Activated CD4-positive, alpha-beta T cell treated with anti-CD3 and anti-CD28 coated beads, Interleukin-2, amount 10 ng/mL, durations not matched to agents 7 days and 5 days (primary cell): Measurements from ENCODE around the gene CAMSAP1. TPM values are rescaled to one million over a fixed set of nuclear protein-coding genes. Genes with fewer than 3 reads are reported as not detected.

ENCODE experiments used
- CTCF ChIA-PET: fragments of 350-600 bp; sonication (Branson Sonifier 250); formaldehyde crosslinking; loops from one replicate; lab custom pipeline; 2021; ENCODE audit warnings: antibody characterized with exemption; lab: Charles Lee
- POLR2A ChIA-PET: fragments of 350-600 bp; sonication (Branson Sonifier 250); formaldehyde crosslinking; loops from one replicate; lab custom pipeline; 2021; ENCODE audit warnings: antibody characterized with exemption; lab: Charles Lee
- DNase-seq: peaks from one replicate; pipeline ENCODE4 v3.0.0-alpha.2; 2020
- H3K27ac Mint-ChIP-seq: one replicate; pipeline ENCODE4 v1.8.0; 2021; ENCODE audit warnings: mild to moderate bottlenecking, moderate library complexity, mixed read lengths
- H3K27me3 Mint-ChIP-seq: one replicate; pipeline ENCODE4 v1.8.0; 2021; ENCODE audit warnings: mixed read lengths
- H3K36me3 Mint-ChIP-seq: one replicate; pipeline ENCODE4 v1.8.0; 2021; ENCODE audit warnings: low read depth, mixed read lengths
- H3K4me1 Mint-ChIP-seq: one replicate; pipeline ENCODE4 v1.8.0; 2021; ENCODE audit warnings: mixed read lengths
- H3K4me3 Mint-ChIP-seq: one replicate; pipeline ENCODE4 v1.8.0; 2021; ENCODE audit warnings: mild to moderate bottlenecking, moderate library complexity, mixed read lengths
- H3K9me3 Mint-ChIP-seq: one replicate; pipeline ENCODE4 v1.8.0; 2021; ENCODE audit warnings: mixed read lengths
- total RNA-seq, 2 experiments: library from RNA; stranded (reverse); gene quantifications; one replicate each; pipeline ENCODE4 v1.2.3, GENCODE V29; 2021

CAMSAP1 gene
- total RNA-seq, 2 experiments from 2014 or later = 20.4 to 22.7 TPM

GRCh38 chr9:135794361-135794885 lies 112.9 kb downstream of the CAMSAP1 start:
- Mint-ChIP-seq H3K36me3 (no peaks in the 10 kb centered on the region), H3K4me3 (no peak overlapping the region), H3K4me1 (no peaks in the 10 kb centered on the region), H3K9me3 (no peaks in the 10 kb centered on the region), H3K27me3 (no peaks in the 10 kb centered on the region), H3K27ac (no peak overlapping the region)
- DNase-seq = no peak
- POLR2A ChIA-PET = no interaction called here
- CTCF ChIA-PET = no interaction called here

GRCh38 chr9:135794057-135794335 lies 113.3 kb downstream of the CAMSAP1 start:
- Mint-ChIP-seq H3K4me1 (no peaks in the 10 kb centered on the region), H3K4me3 (no peak overlapping the region), H3K27me3 (no peaks in the 10 kb centered on the region), H3K9me3 (no peaks in the 10 kb centered on the region), H3K36me3 (no peaks in the 10 kb centered on the region), H3K27ac (no peak overlapping the region)
- DNase-seq = no peak
- POLR2A ChIA-PET = no interaction called here
- CTCF ChIA-PET = no interaction called here

- ChIA-PET POLR2A (no interaction called here), CTCF (no interaction called here)
- H3K4me1 Mint-ChIP-seq = no peaks in the 10 kb centered on the region
- no peaks in the 10 kb centered on the region for H3K36me3 Mint-ChIP-seq
- DNase-seq = no peak
- H3K27ac Mint-ChIP-seq = no peak overlapping the region
- no peaks in the 10 kb centered on the region for H3K27me3 Mint-ChIP-seq
- no peaks in the 10 kb centered on the region for H3K9me3 Mint-ChIP-seq
- H3K4me3 Mint-ChIP-seq = no peak overlapping the region
Measured at GRCh38 chr9:135793221-135794056, 113.9 kb downstream of the CAMSAP1 start.

DNA sequence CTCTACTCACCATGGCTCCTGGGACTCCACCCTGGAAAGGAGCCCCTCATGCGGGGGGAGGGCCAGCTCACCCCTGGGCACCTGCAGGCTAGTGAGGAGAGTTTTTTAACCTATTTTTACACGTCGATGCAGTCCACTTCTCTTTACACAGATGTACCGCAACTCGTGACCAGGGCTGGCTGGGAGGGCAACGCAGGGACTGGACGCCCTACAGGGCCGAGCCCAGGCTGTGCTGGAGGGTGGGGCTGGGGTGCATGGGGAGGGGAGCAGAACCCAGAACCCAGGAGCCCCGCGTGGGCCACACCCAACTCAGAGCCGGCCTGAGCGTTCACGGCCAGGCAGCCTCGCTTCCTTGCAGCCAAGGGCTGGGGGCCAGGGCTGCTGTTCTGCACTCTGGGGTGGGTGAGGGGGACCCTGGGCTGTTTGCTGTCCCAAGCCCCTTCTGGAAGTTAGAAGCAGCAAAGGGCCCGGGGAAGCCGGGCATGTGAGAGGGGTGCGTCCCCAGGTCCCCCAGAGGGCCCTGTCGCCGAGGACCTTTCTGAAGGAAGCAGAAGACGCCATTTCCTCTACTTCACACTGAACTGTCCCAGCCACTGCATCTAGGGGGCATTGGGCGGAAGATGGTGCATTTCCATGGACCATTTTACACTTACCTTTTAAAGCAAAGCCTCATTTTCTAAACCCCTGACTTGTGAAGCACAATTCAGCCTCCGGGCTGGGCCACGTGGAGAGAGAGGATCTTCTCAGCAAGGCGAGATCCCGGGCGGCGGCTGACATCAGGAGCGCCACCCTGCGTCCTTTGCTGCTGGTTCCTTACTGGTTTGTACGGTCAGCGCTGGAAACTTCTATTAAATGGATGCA lies 114.8 kb downstream of the CAMSAP1 start:
- Mint-ChIP-seq H3K9me3 (no peaks in the 10 kb centered on the region), H3K4me1 (no peaks in the 10 kb centered on the region), H3K4me3 (no peak overlapping the region), H3K27me3 (no peaks in the 10 kb centered on the region), H3K27ac (no peak overlapping the region), H3K36me3 (no peaks in the 10 kb centered on the region)
- CTCF ChIA-PET = no interaction called here
- POLR2A ChIA-PET = no interaction called here
- DNase-seq = no peak

DNA sequence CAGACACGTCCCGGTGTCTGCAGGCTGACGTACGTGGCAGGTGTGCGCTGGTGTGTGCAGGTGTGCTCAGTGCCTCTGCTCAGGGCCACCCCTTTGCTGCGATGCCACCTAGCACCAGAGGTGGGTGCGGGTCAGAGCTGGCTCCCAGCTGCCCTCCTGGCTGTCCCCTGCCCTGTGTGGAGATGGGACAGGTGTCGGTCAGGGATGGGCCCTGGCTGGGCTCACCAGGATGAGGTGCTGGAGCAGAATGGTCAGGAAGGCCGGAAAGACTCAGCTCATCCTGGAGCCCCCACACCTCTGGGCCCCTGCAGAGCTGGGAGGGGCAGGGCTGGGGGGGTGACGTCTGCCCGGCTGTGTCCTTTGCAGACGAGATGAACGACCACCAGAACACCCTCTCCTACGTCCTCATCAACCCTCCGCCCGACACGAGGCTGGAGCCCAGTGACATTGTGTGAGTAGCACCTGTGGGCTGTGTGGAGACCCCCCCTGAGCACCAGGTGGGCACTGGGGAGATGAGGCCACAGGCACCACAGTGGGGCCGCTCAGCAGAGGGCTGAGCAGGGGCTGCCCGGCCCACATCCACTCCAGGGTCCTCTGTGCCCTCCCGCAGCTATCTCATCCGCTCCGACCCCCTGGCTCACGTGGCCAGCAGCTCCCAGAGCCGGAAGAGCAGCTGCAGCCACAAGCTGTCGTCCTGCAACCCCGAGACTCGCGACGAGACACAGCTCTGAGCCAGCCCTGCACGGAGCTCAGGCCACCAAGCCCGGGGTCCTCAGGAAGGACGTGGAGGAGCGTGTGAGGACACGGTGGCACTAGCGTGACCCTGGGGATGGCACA lies 115.7 kb downstream of the CAMSAP1 start:
- no peak for DNase-seq
- ChIA-PET CTCF (no interaction called here), POLR2A (no interaction called here)
- H3K4me1 Mint-ChIP-seq = no peaks in the 10 kb centered on the region
- no peak overlapping the region for H3K4me3 Mint-ChIP-seq
- H3K9me3 Mint-ChIP-seq = no peaks in the 10 kb centered on the region
- no peaks in the 10 kb centered on the region for H3K27me3 Mint-ChIP-seq
- no peak overlapping the region for H3K27ac Mint-ChIP-seq
- no peaks in the 10 kb centered on the region for H3K36me3 Mint-ChIP-seq

- ChIA-PET POLR2A (no interaction called here), CTCF (no interaction called here)
- no peaks in the 10 kb centered on the region for H3K9me3 Mint-ChIP-seq
- H3K4me3 Mint-ChIP-seq = no peak overlapping the region
- no peak overlapping the region for H3K27ac Mint-ChIP-seq
- no peaks in the 10 kb centered on the region for H3K4me1 Mint-ChIP-seq
- H3K36me3 Mint-ChIP-seq = no peaks in the 10 kb centered on the region
- no peak for DNase-seq
- no peaks in the 10 kb centered on the region for H3K27me3 Mint-ChIP-seq
Measured at GRCh38 chr9:135790850-135791249, 116.5 kb downstream of the CAMSAP1 start.

- H3K9me3 Mint-ChIP-seq = no peaks in the 10 kb centered on the region
- POLR2A ChIA-PET = no interaction called here
- no peak overlapping the region for H3K4me3 Mint-ChIP-seq
- no peak for DNase-seq
- no peaks in the 10 kb centered on the region for H3K36me3 Mint-ChIP-seq
- no peak overlapping the region for H3K27ac Mint-ChIP-seq
- CTCF ChIA-PET = no interaction called here
- H3K4me1 Mint-ChIP-seq = no peaks in the 10 kb centered on the region
- H3K27me3 Mint-ChIP-seq = no peaks in the 10 kb centered on the region
Measured at GRCh38 chr9:135790356-135790755, 117.0 kb downstream of the CAMSAP1 start.

GRCh38 chr9:135789838-135790291 lies 117.5 kb downstream of the CAMSAP1 start:
- DNase-seq = no peak
- no peak overlapping the region for H3K27ac Mint-ChIP-seq
- no peak overlapping the region for H3K4me3 Mint-ChIP-seq
- ChIA-PET CTCF (no interaction called here), POLR2A (no interaction called here)
- H3K27me3 Mint-ChIP-seq = no peaks in the 10 kb centered on the region
- H3K36me3 Mint-ChIP-seq = no peaks in the 10 kb centered on the region
- no peaks in the 10 kb centered on the region for H3K9me3 Mint-ChIP-seq
- H3K4me1 Mint-ChIP-seq = no peaks in the 10 kb centered on the region

- Mint-ChIP-seq H3K9me3 (no peaks in the 10 kb centered on the region), H3K27ac (no peak overlapping the region), H3K27me3 (no peaks in the 10 kb centered on the region), H3K4me3 (no peak overlapping the region), H3K4me1 (no peaks in the 10 kb centered on the region), H3K36me3 (no peaks in the 10 kb centered on the region)
- ChIA-PET CTCF (interaction anchor here (1.4 kb wide), 1 partner anchor 23 kb away, joined by 3 read pairs; no protein-coding TSS in a partner anchor), POLR2A (no interaction called here)
- DNase-seq = no peak
Measured at GRCh38 chr9:135788576-135789300, 118.6 kb downstream of the CAMSAP1 start.

GRCh38 chr9:135787776-135788575 lies 119.4 kb downstream of the CAMSAP1 start:
- H3K4me1 Mint-ChIP-seq = no peaks in the 10 kb centered on the region
- H3K9me3 Mint-ChIP-seq = no peaks in the 10 kb centered on the region
- no peak overlapping the region for H3K4me3 Mint-ChIP-seq
- ChIA-PET CTCF (interaction anchor here (1.4 kb wide), 1 partner anchor 24 kb away, joined by 3 read pairs; no protein-coding TSS in a partner anchor), POLR2A (no interaction called here)
- no peaks in the 10 kb centered on the region for H3K27me3 Mint-ChIP-seq
- no peak for DNase-seq
- no peaks in the 10 kb centered on the region for H3K36me3 Mint-ChIP-seq
- H3K27ac Mint-ChIP-seq = no peak overlapping the region

- no peaks in the 10 kb centered on the region for H3K9me3 Mint-ChIP-seq
- H3K27me3 Mint-ChIP-seq = no peaks in the 10 kb centered on the region
- no peaks in the 10 kb centered on the region for H3K4me1 Mint-ChIP-seq
- no peak overlapping the region for H3K27ac Mint-ChIP-seq
- no peak for DNase-seq
- H3K36me3 Mint-ChIP-seq = no peaks in the 10 kb centered on the region
- ChIA-PET CTCF (interaction anchor here (1.4 kb wide), 1 partner anchor 25 kb away, joined by 3 read pairs; no protein-coding TSS in a partner anchor), POLR2A (no interaction called here)
- no peak overlapping the region for H3K4me3 Mint-ChIP-seq
Measured at GRCh38 chr9:135787317-135787716, 120.0 kb downstream of the CAMSAP1 start.
